Upper lobe of left lung (tissue), 6 donors: Measurements from ENCODE around the gene KRTAP20-1. TPM values are rescaled to one million over a fixed set of nuclear protein-coding genes. Genes with fewer than 3 reads are reported as not detected.

Experiments
- ATAC-seq, 2 donors: fragments of 200-7000 bp; cut with Tn5 transposase; one replicate each; pipeline ENCODE4 v1.9.1; 2022; ENCODE audit warnings: mild to moderate bottlenecking in 2 of 2, moderate library complexity in 2 of 2; ENCODE audit not compliant: low FRiP score in 2 of 2
- DNase-seq, 2 donors: peaks; one replicate each; pipeline ENCODE4 v3.0.0-alpha.2; 2019 to 2020
- H3K27ac ChIP-seq, 4 donors: fragments of 200-600 bp; sonication (generic); one replicate each; pipeline ENCODE4 v1.5.1; 2016 to 2019
- H3K27me3 ChIP-seq, 4 donors: fragments of 200-600 bp; sonication (generic); one replicate each; pipeline ENCODE4 v1.5.1; 2017 to 2019
- H3K36me3 ChIP-seq, 4 donors: fragments of 200-600 bp; sonication (generic); one replicate each; pipeline ENCODE4 v1.5.1; 2016 to 2019
- H3K4me1 ChIP-seq, 4 donors: fragments of 200-600 bp; sonication (generic); one replicate each; pipeline ENCODE4 v1.5.1; 2018 to 2019
- H3K4me3 ChIP-seq, 4 donors: fragments of 200-600 bp; sonication (generic); one replicate each; pipeline ENCODE4 v1.5.1; 2017 to 2019; ENCODE audit warnings: mild to moderate bottlenecking in 2 of 4, moderate library complexity in 1 of 4
- H3K9me3 ChIP-seq, 4 donors: fragments of 200-600 bp; sonication (generic); one replicate each; pipeline ENCODE4 v1.5.1; 2018 to 2019
- EP300 ChIP-seq, 4 donors: sonication (generic); formaldehyde crosslinking; IDR thresholded peaks; one replicate each; pipeline ENCODE4 v1.5.1; 2017; ENCODE audit warnings: antibody characterized with exemption in 4 of 4, control low read depth in 2 of 4
- POLR2A ChIP-seq, 4 donors: fragments of 450-650 bp; IDR thresholded peaks; one replicate each; pipeline ENCODE4 v1.5.1; 2016 to 2017; ENCODE audit warnings: antibody characterized with exemption in 4 of 4, mild to moderate bottlenecking in 2 of 4
- POLR2AphosphoS5 ChIP-seq, 2 donors: sonication (generic); formaldehyde crosslinking; IDR thresholded peaks; one replicate each; pipeline ENCODE4 v1.5.1; 2017; ENCODE audit warnings: antibody characterized with exemption in 2 of 2
- WGBS, 2 donors: methylation state at CpG; one replicate each; pipeline ENCODE4 v1.1.5; 2017 to 2018; 5-methylcytosine and 5-hydroxymethylcytosine counted together
- total RNA-seq, 6 donors: library from RNA; depleted of rRNA in 4 of 6; stranded (reverse); fragments of >200 nt in 4 of 6; gene quantifications; one replicate each; pipeline versions ENCODE4 v1.1.0 to v1.2.1, GENCODE V29; 2016 to 2021
- TF ChIP-seq, protein P1 (sequence below), 6 experiments: fragments of 450-650 bp in 4 of 6; fragments of 200-600 bp in 2 of 6; sonication (generic) in 2 of 6; IDR thresholded peaks; one replicate each; pipeline ENCODE4 v1.5.1; 2016 to 2019; ENCODE audit warnings: antibody characterized with exemption in 6 of 6
- donor health status: DM: no; HTN: no; CAD: no; lungs with moderate emphysema.
- donor health status: DM: no; HTN: yes; CAD: no; lungs with severe emphysema.

KRTAP20-1 gene
- total RNA-seq, 6 donors from 2014 or later: not detected

DNA sequence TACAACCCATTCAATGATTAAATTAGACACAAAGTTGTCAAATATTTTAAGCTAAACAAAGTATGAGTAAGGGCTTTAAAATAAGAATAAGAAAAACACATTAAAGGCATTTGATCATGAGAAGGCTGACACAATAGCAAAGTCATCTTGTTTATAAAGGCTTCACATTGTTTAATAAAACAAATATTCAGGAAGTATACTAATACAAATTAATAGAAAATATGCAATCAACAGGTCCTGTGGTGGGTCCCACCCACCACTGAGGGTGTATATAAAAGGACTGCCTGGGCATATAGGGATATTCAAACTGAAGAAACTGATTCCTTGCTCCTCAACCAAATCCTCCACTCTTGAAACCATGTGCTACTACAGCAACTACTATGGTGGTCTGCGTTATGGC is 18.7 kb downstream of the KRTAP20-1 start, which contains the start of gene KRTAP20-2:
Gene KRTAP20-2 (plus strand): TSS at position 301 of the 400 bp plus-strand sequence. CDS start 58 bp downstream, at position 359.
- TF ChIP-seq EP300 (IDR thresholded peaks at IDR 0.05) (no peak), POLR2AphosphoS5 (IDR thresholded peaks at IDR 0.05) (no peak), POLR2A (IDR thresholded peaks at IDR 0.05) (no peak)
- TF ChIP-seq, protein P1, sequence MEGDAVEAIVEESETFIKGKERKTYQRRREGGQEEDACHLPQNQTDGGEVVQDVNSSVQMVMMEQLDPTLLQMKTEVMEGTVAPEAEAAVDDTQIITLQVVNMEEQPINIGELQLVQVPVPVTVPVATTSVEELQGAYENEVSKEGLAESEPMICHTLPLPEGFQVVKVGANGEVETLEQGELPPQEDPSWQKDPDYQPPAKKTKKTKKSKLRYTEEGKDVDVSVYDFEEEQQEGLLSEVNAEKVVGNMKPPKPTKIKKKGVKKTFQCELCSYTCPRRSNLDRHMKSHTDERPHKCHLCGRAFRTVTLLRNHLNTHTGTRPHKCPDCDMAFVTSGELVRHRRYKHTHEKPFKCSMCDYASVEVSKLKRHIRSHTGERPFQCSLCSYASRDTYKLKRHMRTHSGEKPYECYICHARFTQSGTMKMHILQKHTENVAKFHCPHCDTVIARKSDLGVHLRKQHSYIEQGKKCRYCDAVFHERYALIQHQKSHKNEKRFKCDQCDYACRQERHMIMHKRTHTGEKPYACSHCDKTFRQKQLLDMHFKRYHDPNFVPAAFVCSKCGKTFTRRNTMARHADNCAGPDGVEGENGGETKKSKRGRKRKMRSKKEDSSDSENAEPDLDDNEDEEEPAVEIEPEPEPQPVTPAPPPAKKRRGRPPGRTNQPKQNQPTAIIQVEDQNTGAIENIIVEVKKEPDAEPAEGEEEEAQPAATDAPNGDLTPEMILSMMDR (IDR thresholded peaks at IDR 0.05): no peak
- H3K36me3 ChIP-seq: no peaks in the 10 kb centered on the region
- DNase-seq (no peak), ATAC-seq (no peak)
- no peak within 1 kb of the TSS for H3K4me3 ChIP-seq
- H3K4me1 ChIP-seq: no peaks in the 10 kb centered on the region
- 61 to 93% methylated on average over 1 of the region's 1 CpG for WGBS, 2 donors
- no peak within 1 kb of the TSS for H3K27ac ChIP-seq
- no peaks in the 10 kb centered on the region for H3K9me3 ChIP-seq
- no peaks in the 10 kb centered on the region for H3K27me3 ChIP-seq

DNA sequence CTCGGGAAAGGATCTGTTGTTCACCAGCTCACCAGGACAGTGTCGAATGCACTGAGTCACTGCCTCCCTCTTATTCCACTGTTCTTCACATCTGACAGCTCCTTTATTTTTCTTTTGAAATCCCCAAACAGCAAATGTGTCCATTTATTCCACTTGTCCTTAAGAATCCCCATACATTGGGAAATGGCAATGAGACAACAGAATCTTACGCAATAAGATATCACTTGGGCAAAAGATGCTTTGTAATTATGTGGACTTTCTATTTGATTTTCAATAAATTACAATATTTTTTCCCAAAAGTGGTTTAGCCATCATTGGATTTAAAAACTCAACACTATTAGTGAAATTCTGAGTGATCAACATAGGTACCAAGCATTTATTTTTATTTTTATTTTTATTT is 22.5 kb downstream of the KRTAP20-1 start:
- no peaks in the 10 kb centered on the region for H3K36me3 ChIP-seq
- no peak for TF ChIP-seq POLR2AphosphoS5 (IDR thresholded peaks at IDR 0.05)
- TF ChIP-seq, protein P1 (IDR thresholded peaks at IDR 0.05): no peak
- TF ChIP-seq POLR2A (IDR thresholded peaks at IDR 0.05): no peak
- TF ChIP-seq EP300 (IDR thresholded peaks at IDR 0.05): no peak
- H3K4me1 ChIP-seq: no peaks in the 10 kb centered on the region
- H3K9me3 ChIP-seq: no peaks in the 10 kb centered on the region
- DNase-seq (no peak), ATAC-seq (no peak)
- H3K27me3 ChIP-seq: no peaks in the 10 kb centered on the region
- WGBS, 2 donors: 74 to 88% methylated on average over 3 of the region's 3 CpGs
- no peak overlapping the region for H3K27ac ChIP-seq
- no peak overlapping the region for H3K4me3 ChIP-seq

DNA sequence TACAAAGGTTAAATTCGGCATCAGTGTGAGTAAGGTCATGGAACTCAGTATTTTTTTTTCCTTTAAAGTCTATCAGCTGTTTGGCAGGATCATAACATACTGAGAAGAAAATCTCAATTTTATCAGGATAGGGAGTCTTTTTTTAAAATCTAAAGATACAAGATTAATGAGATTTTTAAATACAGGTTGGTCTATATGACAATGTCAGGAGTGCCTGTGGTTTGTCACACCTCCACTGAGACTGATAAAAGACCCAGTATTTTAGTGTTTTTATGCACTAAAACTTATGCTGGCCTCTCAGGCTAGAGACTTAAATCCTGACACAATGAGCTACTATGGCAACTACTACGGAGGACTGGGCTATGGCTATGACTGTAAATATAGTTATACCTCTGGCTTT is 26.3 kb downstream of the KRTAP20-1 start, which contains the start of gene KRTAP20-3:
Gene KRTAP20-3 (plus strand): TSS at position 301 of the 400 bp plus-strand sequence.
- Histone ChIP-seq H3K27me3 (no peaks in the 10 kb centered on the region), H3K9me3 (no peaks in the 10 kb centered on the region), H3K27ac (no peak within 1 kb of the TSS), H3K4me1 (no peaks in the 10 kb centered on the region), H3K36me3 (no peaks in the 10 kb centered on the region), H3K4me3 (no peak within 1 kb of the TSS)
- no peak for DNase-seq
- TF ChIP-seq POLR2AphosphoS5 (IDR thresholded peaks at IDR 0.05) (no peak), POLR2A (IDR thresholded peaks at IDR 0.05) (no peak), EP300 (IDR thresholded peaks at IDR 0.05) (no peak)
- TF ChIP-seq, protein P1 (IDR thresholded peaks at IDR 0.05): no peak
- WGBS, 2 donors: 87 to 97% methylated on average over 2 of the region's 2 CpGs
- ATAC-seq: no peak

DNA sequence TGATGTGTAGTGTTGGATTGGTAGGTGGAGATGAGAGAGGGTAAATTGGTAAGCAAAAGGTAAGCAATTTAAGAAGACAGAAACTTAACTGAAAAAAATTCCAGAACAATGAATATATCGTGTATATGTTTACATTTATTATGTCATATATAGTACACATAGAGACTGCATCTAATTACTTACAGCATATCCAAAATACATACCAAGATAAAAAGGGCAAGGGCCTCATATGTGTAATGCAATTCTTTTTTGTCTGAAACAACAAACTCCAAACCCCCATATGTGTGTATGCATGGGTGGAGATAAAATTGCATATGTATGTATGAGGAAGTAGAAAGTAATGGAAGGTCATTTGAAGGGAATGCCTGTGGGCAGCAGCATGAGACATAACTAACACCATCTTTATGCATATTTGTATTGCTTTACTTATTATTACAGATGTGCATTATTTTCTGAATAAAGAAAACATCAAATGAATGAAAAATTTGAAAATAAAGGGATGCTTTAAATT is 30.7 kb downstream of the KRTAP20-1 start:
- Histone ChIP-seq H3K9me3 (no peaks in the 10 kb centered on the region), H3K27me3 (no peaks in the 10 kb centered on the region), H3K27ac (no peak overlapping the region), H3K4me3 (no peak overlapping the region), H3K36me3 (no peaks in the 10 kb centered on the region), H3K4me1 (no peaks in the 10 kb centered on the region)
- ATAC-seq: no peak
- WGBS, 2 donors: 50 to 57% methylated on average over 1 of the region's 1 CpG
- TF ChIP-seq EP300 (IDR thresholded peaks at IDR 0.05) (no peak), POLR2AphosphoS5 (IDR thresholded peaks at IDR 0.05) (no peak), POLR2A (IDR thresholded peaks at IDR 0.05) (no peak)
- TF ChIP-seq, protein P1 (IDR thresholded peaks at IDR 0.05): no peak
- DNase-seq: no peak

DNA sequence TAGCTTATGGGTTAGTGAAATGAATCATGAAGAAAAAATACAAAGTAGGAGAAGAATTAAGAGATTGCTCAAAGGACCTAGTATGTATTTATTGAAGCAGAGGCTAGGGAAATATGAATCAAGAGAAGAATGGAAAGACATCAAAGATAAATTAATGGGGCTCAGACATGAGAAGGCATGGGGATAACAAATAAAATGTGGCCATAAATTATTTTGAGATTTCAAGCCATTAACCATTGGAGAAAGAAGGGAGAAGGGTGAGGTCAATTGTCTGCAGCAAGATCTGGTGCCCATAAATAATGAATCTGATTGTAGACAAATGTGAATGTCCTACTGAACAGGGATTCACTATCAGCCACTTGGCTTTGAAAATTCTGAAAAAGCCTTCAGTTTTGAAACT is 36.7 kb downstream of the KRTAP20-1 start:
- H3K4me1 ChIP-seq: no peaks in the 10 kb centered on the region
- H3K9me3 ChIP-seq: no peaks in the 10 kb centered on the region
- H3K4me3 ChIP-seq: no peak overlapping the region
- no peaks in the 10 kb centered on the region for H3K27me3 ChIP-seq
- no peak for TF ChIP-seq POLR2AphosphoS5 (IDR thresholded peaks at IDR 0.05)
- no peak for TF ChIP-seq POLR2A (IDR thresholded peaks at IDR 0.05)
- TF ChIP-seq EP300 (IDR thresholded peaks at IDR 0.05): no peak
- TF ChIP-seq, protein P1 (IDR thresholded peaks at IDR 0.05): no peak
- H3K27ac ChIP-seq: no peak overlapping the region
- H3K36me3 ChIP-seq: no peaks in the 10 kb centered on the region
- ATAC-seq: no peak
- DNase-seq: no peak
